ENCODE results near the gene CIB4.

Gene CIB4

GRCh38 chr2:26583381-26583911, 57.7 kb downstream of the CIB4 start:
- no peak for DNase-seq (ENCODE audit: low read depth, low spot score)

GRCh38 chr2:26582890-26583289, 58.3 kb downstream of the CIB4 start:
- no peak for DNase-seq (ENCODE audit: low read depth, low spot score)

DNA sequence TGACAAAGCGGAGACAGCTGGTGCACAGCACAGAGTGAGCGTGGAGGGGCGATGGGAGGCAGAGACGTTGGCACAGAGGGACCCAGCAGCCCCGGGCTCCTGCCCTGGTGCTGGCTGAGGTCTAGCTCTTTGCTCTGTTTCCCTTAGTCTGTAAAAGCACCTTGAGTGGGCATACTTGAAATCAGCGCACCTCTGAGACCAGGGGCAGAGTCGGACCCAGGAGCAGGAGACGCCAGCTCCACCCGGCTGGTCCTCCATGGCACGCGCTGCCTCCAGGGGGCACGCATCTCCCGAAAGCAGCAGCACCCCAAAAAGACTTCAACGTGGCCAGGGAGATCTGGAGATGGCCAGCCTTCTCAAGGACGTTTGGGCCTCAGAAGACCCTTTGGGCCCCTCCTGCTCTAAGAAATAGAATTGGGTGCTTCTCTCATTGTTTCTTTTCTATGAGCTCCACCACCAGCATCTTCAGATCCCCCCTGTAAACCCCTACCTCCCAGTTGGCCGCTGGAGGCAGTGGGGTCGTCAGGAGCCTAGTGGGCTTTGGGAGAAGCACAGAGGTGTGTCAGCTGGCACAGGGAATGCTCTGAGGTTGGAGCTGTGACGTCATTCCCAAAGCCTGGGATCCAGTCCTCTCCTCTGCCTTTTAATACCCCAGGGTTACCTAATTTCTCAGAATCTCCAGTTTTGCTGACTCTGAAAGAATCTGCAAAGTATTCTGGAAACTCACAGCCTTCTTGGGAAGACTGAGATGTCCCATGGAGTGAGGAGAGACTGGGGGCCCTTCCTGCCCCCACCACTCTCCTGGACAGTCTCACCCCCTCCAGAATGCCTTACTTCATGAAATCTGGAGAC, 58.9 kb downstream of the CIB4 start:
- no peak for DNase-seq (ENCODE audit: low read depth, low spot score)

DNA sequence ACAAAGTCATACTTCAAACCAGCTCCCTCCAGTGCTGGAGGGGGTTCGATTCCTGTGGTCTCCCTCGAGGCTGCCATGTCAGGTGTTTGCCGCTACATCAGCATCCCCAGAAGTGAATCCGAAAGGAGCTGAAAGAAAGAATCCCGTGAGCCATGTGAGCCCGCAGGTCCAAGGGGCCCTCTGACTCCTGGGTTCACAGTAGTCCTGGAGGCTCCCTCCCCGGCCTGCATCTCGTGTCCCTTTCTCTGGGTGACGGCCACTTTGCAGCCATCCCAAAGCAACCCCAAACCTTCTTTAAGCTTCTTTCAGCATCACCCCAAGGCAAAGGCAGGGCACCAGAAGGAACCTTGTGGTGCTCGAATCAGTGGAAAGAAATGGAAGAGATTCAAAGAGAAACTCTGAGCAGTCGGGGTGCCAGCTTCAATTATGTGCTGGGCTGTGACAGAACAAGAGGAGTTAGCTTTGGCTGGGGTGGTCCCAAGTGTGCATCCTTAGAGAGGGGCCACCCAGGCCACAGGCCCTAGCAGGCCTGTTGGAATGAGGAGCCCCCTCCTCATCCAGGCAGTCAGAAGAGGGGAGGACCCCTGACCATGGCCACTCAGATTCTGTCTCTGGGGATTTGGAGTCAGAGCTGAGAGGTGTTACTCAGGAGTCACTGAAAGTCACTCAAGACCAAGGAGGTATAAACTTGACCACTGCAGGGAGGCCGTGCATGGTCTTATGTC, 59.7 kb downstream of the CIB4 start:
- DNase-seq (ENCODE audit: low read depth, low spot score) = no peak

DNA sequence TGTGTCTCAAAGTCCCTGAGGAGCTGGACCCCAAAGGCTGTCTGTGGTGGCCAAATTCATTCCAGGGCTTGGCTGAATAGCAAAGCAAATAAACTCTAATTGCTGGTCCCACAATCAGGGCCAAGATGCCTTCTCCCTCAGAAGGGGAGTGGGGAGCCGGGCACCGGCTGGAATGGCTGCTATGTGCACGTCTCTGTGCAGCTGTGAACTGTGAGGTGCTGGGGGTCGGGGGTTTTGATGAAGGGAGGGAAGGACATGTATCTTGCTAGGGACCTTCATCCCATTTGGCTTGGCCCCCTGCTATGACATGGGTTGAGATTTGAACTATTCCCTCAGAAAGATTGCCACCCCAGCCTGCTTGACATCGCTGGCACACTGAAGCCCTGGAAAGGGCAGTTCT, 60.4 kb downstream of the CIB4 start:
- DNase-seq (ENCODE audit: low read depth, low spot score) = no peak

GRCh38 chr2:26580151-26580550, 61.0 kb downstream of the CIB4 start:
- no peak for DNase-seq (ENCODE audit: low read depth, low spot score)

- no peak for DNase-seq (ENCODE audit: low read depth, low spot score)
Observed at GRCh38 chr2:26579723-26580040, 61.5 kb downstream of the CIB4 start.

- no peak for DNase-seq (ENCODE audit: low read depth, low spot score)
Observed at GRCh38 chr2:26579025-26579722, 62.0 kb downstream of the CIB4 start.

DNA sequence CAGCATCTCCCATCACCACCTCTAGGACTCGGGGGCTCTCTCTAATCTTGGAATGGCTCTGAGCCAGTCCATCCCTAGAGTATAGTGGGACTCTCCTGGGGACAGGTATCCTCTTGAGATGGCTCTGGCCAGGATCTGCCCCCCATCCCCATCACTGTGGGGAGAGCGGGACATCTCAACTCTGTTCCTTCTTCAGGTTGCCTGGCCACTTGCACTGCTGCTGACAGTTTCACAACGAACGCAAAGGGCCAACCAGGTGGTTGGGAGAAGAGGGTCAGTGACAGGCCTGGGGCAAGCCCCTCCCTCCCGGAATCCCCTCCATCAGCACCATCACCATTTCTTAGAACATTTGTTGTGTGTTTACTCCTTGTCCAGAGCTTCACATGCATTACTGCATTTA, 62.6 kb downstream of the CIB4 start:
- DNase-seq (ENCODE audit: low read depth, low spot score) = no peak

- DNase-seq (ENCODE audit: low read depth, low spot score) = no peak
Observed at GRCh38 chr2:26578113-26578458, 63.1 kb downstream of the CIB4 start.

- DNase-seq (ENCODE audit: low read depth, low spot score) = no peak
Observed at GRCh38 chr2:26577442-26578112, 63.6 kb downstream of the CIB4 start.

DNA sequence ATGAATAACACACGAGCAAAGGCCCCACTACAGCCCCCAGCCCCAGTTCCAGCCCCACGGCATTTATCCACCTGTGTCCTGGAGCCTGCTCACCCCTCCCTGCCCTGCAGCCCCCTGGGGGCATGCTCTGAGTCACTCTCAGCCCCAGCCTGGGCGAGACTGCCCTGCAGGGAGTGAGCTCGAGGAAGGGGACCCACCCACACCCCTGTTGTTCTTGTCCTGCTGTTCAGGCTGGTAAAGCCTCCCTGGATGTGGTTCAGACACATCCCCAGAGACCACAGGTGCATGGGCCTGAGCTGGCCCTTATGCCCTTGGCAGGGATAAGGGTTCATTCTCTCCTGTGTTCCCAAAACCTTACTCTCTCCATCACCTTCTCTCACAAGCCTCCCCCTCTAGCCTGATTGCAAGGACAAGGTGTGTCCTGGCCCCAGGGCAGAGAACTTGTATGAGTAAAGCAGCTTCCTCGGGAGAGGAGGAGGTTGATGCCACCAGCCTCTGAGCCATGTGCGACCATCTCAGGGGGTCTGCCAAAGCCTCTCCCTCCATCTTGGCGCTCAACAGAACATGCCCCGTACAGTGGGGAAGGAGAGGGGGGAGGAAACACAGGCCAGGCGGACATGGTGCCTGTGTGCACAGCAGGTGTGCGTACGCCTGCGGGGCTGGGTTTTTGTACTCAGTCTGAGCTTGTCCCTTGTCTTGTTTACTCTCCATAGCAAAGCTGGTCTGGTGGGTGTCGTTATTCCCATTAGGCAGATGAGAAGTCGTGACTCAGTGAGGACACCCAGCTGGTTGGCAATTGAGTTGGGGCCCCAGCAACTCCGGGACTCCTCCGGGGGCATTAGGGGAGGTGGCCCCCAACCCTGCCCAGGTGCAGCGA, 64.4 kb downstream of the CIB4 start:
- no peak for DNase-seq (ENCODE audit: low read depth, low spot score)

DNA sequence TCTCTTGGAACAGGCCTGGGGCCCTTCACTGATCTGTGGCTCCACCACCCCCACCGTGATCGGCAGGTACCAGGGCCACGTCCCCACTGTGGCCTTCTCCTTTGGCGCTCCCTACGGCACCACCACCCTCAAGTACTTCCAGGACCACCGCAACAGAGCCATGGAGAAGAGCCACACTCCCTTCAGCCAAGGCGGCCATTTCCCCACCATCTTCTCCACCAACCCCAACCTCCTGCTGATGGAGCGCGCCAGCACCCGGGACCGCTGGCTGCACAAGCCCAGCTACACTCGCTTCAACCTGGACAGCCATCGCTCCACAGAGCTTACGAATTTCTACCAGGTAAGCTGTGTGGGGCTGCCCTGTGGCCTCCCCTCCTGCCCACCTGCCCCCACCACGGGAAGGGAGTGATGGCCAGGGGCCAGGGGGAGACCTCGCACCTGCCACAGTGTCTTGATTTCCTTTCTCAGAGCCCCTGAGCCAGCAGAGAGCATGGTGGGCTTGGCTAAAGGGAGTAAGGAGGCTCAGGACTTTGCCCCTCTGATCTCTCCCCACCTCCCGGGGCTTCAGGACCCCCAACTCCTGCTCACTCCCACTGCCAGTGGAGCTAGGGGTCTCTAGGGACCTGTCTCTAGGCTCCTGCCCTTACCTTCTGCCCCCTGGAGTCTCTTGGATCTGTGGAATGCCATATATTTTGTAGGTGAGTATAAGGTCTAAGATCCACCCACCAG, 65.2 kb downstream of the CIB4 start:
- DNase-seq (ENCODE audit: low read depth, low spot score) = no peak

GRCh38 chr2:26574900-26575560, 66.1 kb downstream of the CIB4 start:
- DNase-seq (ENCODE audit: low read depth, low spot score) = no peak

GRCh38 chr2:26574066-26574899, 66.9 kb downstream of the CIB4 start:
- no peak for DNase-seq (ENCODE audit: low read depth, low spot score)

DNA sequence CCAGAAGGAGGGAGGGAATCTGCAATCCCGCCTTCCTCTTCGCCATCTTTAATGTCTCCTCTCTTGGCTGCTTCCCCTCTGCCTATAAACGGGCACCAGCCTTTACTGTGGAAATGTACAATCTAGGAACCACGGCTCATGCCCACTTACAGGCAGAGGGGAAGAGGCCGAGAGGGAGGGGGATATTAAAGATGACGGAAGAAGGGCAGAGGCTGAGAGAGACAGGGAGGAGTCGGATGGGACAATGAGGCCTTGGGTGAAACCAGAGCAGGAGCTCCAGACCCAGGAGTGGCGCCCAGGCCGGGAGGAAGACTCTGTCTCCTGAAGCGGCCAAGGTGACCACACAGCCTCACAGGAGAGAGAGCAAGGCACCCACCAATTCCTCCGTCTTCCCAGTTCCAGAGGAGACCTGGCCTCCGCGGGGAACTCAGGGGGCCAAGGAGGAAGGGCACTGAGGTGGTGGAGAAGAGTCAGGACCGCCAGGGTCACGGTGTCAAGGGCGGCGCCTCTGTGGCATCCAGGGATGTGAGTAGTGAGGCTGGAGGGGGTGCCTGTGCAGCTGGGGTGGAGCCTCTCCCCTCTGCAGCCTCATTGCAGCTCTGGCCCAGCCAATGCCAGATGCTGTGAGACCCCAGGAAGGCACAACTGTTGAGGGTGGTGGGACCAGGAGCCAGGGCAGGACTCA, 67.8 kb downstream of the CIB4 start:
- DNase-seq (ENCODE audit: low read depth, low spot score) = no peak

DNA sequence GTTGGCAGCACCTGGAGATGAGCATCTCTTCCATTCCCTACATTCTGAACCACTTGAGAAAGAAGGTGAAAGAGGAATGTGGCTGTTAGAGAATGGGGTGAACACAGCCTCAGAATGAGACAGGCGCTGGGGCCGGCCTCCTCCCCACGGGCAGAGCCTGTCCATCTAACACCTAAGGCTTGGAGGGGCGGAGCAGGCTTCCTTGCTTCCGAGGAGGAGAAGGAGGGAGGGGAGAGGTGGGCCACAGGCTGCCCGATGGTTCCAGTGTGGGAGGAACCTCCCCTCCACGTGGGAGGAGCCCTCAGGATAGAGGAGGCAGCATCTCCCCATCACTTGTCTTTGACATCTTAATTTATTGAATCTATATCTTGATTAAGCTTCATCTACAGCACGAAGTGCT, 68.6 kb downstream of the CIB4 start:
- DNase-seq (ENCODE audit: low read depth, low spot score) = no peak

- DNase-seq (ENCODE audit: low read depth, low spot score) = no peak
Observed at GRCh38 chr2:26571316-26571715, 69.8 kb downstream of the CIB4 start.

Measured in brain pericyte (primary cell).